ENCODE measurements around the gene LINC01488.

LINC01488 gene

GRCh38 chr11:69480547-69481392, 693 bp upstream of the LINC01488 start:
- Histone ChIP-seq H3K36me3 (no peaks in the 10 kb centered on the region), H3K4me3 (ENCODE audit: low read depth, low read length) (no peak overlapping the region), H3K9me3 (no peaks in the 10 kb centered on the region), H3K4me1 (no peaks in the 10 kb centered on the region), H3K27me3 (no peaks in the 10 kb centered on the region)
- DNase-seq: no peak
- no peak for TF ChIP-seq CTCF (IDR thresholded peaks at IDR 0.05; ENCODE audit: low read depth, low read length)

GRCh38 chr11:69482322-69482721, 859 bp downstream of the LINC01488 start:
- Histone ChIP-seq H3K4me3 (ENCODE audit: low read depth, low read length) (no peak overlapping the region), H3K9me3 (no peaks in the 10 kb centered on the region), H3K4me1 (no peaks in the 10 kb centered on the region), H3K36me3 (no peaks in the 10 kb centered on the region), H3K27me3 (no peaks in the 10 kb centered on the region)
- no peak for TF ChIP-seq CTCF (IDR thresholded peaks at IDR 0.05; ENCODE audit: low read depth, low read length)
- DNase-seq: no peak

DNA sequence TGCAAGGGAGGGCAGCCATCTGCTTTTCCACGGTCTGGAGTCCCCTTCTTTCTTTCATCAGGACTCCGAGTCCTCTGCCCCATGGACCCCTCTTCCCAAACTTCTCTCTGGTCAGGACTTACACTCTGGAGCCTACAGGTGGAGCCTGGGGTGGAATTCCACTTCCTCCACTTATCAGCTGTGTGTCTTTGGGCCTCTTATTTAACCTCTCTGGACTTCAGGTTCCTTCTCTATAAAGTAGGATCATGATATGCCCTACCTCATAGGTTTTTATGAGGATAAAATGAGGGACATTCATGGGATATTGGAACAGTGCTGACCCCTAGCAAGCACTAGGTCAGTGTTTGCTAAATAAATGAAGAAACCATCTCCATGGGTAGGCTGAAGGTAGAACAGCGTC, 1.7 kb downstream of the LINC01488 start:
- no peak for TF ChIP-seq CTCF (IDR thresholded peaks at IDR 0.05; ENCODE audit: low read depth, low read length)
- Histone ChIP-seq H3K4me3 (ENCODE audit: low read depth, low read length) (no peak overlapping the region), H3K36me3 (no peaks in the 10 kb centered on the region), H3K27me3 (no peaks in the 10 kb centered on the region), H3K4me1 (no peaks in the 10 kb centered on the region), H3K9me3 (no peaks in the 10 kb centered on the region)
- DNase-seq: no peak

- no peak for DNase-seq
- Histone ChIP-seq H3K4me3 (ENCODE audit: low read depth, low read length) (no peak overlapping the region), H3K36me3 (no peaks in the 10 kb centered on the region), H3K9me3 (no peaks in the 10 kb centered on the region), H3K27me3 (no peaks in the 10 kb centered on the region), H3K4me1 (no peaks in the 10 kb centered on the region)
- no peak for TF ChIP-seq CTCF (IDR thresholded peaks at IDR 0.05; ENCODE audit: low read depth, low read length)
Measured at GRCh38 chr11:69483691-69484426, 2.4 kb downstream of the LINC01488 start.

DNA sequence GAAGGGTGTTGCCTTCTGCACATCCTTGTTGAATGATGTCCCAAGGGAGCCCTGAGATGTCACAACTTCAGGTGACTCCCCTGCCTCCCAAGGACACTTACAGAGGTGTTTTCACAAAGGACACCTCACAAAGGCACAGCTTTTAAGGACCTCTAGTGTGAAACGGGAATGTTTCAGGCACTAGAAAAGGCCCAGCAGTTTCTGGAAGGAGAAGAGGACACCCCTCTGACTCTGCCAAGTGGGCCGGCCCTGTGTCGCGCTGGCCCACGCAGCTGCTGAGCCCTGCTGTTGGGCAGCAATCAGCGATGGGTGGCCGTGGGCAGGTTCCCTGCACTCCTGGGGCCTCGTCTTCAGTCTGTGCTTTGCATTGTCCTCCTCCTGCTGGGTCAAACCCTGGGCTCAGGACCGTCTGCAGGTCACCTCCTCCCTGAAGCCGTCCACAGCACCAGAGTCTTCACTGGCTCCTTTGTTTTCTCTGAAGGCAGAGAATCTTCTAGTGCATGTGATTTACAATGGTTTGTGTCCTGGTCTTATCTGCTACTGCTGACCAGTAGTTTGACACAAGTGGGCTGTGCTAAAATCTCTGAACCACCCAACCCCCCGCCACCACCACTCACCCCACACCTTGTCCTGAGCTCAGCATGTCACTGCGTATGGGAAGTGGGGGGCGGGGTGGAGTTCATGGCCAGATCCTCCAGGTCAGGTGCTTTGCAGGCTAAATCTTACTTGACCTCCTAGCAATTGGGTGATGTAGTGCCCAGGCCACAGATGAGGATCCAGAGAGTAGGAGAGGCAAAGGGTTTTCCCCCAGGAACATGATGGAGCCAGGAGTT, 3.2 kb downstream of the LINC01488 start:
- no peak for TF ChIP-seq CTCF (IDR thresholded peaks at IDR 0.05; ENCODE audit: low read depth, low read length)
- DNase-seq: no peak
- Histone ChIP-seq H3K4me1 (no peaks in the 10 kb centered on the region), H3K36me3 (no peaks in the 10 kb centered on the region), H3K9me3 (no peaks in the 10 kb centered on the region), H3K4me3 (ENCODE audit: low read depth, low read length) (no peak overlapping the region), H3K27me3 (no peaks in the 10 kb centered on the region)
